Endometrium (tissue), 2 donors: ENCODE data around the gene TRAPPC5.

ENCODE experiments used
- FAIRE-seq: peaks from 2 replicates; lab custom pipeline; 2012; peaks lifted over from hg19 to GRCh38; lab: Jason Lieb, UNC
- donor health status: control.
- donor health status: control.

Gene TRAPPC5

DNA sequence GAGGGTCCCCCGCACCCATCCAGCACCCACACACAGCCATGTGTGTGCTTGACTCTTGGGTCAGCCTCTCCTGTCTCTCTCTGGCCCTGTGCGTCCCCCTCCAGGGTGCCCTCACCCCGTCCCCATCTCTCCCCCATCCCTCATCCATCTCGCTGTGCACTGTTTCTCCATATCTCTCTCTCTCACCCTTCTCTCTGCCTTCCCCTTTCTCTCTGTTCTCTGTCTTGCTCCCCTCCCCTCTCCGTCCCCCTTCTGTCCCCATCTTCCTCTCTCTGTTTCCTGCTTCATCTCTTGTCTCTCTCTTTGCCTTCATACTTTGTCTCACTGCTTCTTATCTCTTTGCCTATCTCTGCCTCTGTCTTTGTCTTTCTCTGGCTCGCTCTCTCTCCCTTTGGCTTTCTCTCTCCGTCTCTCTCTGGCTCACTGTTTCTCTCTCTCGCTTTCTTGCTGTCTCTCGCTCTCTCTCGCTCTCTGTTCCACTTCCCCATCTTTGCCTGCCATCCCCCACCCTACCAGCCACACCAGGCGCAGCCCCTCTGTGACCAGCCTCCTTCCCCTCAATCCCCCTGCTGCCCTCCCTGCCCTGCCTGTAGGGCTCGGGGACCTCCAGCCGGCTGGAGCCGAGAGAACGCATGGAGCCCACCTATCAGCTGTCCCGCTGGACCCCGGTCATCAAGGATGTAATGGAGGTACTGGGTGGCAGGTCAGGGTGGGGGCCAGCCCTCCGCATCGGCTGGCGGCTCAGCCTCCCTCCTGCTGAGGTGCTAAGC, 34.8 kb upstream of the TRAPPC5 start:
- FAIRE-seq = no peak

DNA sequence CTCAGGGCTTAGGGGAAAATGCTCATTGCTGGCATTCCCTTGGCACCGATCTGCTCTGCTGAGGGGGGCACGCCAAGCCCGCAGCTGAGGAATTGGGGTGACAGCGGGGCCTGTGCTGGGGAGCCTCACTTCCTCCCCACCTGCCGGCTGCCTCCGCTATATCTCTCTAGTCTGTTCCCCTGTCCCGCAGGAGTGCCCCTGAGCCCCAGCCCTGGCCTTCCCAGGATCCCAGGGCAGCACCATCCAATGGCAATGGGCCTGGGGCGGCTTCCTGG, 34.3 kb upstream of the TRAPPC5 start:
- no peak for FAIRE-seq

DNA sequence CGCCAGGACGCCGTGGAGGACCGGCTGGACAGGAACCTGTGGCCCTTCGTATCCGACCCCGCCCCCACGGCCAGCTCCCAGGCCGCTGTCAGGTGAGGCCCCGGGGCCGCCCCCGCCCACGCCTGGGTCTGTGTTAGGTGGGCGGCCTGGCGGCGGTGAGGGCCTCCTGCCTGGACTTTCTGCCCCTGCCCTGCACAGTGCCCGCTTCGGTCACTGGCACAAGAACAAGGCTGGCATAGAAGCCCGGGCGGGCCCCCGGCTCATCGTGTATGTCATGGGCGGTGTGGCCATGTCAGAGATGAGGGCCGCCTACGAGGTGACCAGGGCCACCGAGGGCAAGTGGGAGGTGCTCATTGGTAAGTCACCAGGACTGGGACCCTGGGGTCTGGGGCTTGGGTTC, 33.5 kb upstream of the TRAPPC5 start:
- FAIRE-seq = no peak

DNA sequence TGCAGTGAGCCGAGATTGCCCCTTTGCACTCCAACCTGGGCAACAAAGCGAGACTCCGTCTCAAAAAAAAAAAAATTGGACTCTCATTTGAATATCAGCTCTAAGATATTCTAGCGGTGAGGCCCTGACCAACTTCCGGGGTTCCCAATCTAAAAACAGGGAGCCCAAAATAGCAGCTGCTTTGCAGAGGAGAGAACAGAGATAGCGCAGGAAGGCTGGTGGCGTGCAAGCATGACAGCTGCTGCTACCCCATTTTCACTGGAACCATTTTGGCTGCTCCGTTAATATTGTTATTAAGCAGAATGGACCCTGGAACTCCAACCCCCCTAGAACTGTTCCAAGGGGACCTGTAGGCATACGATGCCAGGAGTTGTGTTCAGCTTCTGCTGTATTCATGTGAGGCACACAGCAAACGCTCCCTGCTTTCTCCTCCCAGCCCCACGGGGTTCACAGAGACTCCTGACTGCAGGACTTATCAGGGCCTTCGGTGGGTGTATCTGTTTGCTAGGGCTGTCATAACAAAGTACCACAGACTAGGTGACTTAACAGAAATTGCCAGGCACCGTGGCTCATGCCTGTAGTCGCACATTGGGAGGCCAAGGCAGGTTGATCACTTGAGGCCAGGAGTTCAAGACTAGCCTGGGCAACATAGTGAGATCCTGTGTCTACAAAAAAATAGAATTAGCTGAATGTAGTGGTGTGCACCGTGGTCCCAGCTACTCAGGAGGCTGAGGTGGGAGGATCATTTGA, 32.2 kb upstream of the TRAPPC5 start:
- FAIRE-seq = no peak

DNA sequence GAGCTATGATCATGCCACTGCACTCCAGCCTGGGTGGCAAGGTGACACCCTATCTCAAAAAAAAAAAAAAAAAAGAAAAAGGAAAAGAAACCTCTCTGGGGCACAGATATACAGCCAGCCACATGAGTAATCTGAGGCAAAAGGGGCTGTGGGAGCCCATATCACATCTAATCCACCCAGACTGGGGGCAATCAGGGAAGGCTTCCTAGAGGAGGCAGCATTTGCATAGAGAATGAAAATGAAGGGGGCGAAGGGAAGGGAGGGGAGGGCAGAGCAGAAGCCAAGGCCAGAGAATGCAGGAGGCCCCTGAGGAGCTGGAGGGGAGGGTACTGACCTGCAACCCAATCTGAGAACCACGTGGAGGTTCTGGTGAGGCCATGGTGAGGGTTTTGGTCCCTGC, 30.5 kb upstream of the TRAPPC5 start:
- FAIRE-seq = no peak

DNA sequence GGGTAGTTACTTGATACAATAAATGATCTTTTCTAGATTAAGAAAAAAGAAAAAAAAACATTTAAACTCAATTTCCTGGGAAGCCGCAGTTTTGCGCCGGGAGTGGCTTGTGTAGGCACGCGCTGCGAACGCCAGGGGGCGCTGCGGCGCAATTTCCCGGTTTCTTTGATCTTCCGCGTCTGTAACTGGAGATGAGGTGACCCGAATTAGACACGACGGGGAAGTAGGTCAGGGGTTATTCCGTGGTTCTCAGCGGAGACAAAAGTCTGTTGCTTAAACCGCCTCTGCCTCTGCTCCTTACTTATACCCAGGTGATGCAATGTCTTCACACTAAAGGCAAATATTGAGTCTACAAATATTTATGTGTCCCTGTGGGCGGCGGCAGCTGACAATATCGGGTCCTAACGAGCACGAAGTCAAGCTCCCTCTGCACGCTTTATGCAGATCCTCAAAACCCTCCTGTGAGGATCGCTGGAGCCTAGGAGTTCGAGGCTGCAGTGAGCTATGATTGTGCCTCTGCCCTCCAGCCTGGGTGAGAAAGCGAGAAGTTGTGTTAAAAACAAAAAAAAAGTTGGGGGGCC, 28.5 kb upstream of the TRAPPC5 start:
- FAIRE-seq = peak; percentile 86

DNA sequence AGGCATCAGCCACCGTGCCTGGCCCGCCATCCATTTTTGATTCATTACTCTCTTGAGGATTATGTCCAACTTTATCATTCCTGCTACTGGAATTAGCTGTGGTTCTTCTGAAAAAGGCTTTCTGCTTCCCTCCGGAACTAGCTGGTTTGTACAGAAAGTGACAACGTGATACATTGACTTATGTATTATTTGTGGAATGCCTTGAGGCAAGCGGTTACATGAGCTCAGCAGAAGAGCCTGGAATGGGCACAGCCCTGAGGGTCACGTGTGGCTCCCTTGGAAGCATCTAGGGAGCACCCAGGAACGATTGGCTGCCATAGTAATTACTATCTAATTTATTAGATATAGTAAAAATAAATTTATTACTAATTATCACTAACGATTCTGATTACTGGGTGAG, 26.2 kb upstream of the TRAPPC5 start:
- FAIRE-seq = no peak

DNA sequence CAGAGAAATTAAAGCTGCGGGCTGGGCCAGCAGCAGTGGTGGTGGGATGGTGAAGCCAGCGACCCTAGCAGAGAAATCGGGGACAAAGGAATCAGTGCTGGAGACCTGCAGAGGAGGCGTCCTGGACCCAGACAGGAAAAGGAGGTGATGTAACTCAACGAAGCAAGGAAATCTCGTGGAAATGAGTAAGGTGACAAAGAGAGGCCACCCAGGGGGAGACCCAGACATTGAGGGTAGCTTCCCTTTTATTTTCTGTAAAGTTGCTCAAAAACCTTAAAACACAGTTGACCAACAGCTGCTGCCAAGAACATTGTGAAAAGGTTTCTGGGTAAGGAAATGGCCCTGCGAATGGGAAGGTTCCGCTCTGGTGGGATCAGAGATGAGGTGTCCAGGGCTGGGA, 25.1 kb upstream of the TRAPPC5 start:
- FAIRE-seq = no peak

DNA sequence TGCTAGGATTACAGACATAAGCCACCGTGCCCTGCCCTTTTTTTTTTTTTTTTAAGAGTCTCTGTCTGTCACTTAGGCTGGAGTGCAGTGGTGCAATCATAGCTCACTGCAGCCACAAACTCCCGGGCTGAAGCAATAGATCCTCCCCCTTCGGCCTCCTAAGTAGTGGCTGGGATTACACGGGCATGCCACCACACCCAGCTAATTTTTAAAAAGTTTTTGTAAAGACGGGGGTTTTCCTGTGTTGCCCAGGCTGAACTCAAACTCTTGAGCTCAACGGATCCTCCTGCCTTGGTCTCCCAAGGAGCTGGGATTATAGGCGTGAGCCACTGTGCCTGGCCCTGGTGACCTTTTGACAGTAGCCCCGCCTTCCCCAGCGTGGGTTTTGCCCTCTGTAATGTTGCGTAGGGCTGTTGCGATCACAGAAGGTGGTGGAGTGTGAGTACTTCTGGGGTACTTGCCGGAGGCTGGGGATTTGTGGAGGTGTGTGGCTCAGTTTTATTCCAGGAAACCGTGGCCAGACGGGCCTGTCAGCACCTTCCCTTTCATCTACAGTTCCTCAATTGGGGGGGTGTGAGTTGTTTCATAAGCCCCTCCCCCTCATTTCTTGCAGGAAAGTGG, 23.4 kb upstream of the TRAPPC5 start:
- FAIRE-seq = no peak

DNA sequence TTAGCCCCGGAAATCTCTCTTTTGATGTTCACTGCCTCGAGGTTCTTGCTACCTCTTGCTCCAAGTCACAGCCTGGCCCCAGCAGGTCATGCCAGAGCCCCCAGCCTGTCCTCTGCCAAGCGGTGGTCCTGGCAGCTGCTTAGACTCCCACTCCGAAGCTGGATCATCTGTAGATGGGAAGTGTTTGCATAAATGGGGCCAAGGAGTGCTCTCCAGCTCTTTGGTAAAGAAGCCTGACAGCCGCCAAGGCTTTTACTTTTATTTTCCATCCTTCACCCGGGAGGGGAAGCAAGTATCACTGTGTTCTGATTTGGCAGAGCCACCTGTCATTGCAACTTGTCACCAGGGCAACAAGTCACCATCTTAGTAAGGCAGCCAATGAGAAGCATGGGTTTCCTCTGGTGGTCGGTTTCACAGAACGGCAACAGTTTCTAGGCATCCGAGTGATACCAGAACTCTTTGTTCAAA, 22.4 kb upstream of the TRAPPC5 start:
- no peak for FAIRE-seq

DNA sequence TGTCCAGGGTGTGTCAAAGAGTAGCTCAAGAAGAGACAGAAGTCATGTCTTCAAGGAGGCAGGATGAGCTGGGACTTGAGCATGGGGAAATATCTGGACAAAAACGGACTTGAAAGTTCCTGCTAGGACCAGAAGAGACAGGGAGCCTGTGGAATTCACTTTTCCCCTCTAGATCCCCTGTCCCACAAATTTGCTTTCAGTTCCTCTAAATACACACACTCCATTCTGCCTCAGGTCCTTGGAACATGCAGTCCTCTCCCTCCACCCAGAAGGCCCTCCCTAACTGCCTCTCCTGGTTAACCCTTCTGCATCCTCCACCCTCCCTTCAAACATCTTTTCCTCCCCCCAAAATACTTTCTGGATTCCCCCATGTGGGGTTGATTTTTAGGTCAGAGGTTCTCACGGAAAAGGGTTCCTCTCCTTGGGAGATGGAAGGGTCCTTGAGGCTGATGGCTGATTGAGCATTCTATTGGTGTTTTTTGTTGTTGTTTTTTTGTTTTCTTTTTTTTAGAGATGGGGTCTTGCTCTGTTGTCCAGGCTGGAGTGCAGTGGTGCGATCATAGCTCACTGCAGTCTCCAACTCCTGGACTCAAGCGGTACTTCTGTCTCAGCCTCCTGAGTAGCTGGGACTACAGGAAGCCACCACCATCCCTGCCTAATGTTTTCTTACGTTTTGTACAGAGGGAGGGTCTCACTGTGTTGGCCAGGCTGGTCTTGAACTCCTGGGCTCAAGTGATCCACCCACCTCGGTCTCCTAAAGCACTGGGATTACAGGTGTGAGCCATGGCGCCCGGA, 18.7 kb upstream of the TRAPPC5 start:
- no peak for FAIRE-seq

DNA sequence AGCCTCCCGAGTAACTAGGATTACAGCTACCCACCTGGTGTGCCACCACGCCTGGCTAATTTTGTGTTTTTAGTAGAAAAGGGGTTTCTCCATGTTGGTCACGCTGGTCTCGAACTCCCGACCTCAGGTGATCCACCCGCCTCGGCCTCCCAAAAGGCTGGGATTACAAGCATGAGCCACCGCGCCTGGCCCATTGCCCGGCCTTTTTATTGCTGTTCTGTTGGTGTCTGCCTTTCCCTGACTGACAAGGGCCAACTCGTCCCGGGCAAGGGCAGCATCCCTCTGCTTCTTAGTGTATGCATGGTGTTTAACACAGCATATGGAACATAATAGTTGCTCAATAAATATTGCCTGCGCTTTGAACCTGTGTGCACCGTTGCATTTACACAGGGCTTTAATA, 18.0 kb upstream of the TRAPPC5 start:
- FAIRE-seq = no peak

DNA sequence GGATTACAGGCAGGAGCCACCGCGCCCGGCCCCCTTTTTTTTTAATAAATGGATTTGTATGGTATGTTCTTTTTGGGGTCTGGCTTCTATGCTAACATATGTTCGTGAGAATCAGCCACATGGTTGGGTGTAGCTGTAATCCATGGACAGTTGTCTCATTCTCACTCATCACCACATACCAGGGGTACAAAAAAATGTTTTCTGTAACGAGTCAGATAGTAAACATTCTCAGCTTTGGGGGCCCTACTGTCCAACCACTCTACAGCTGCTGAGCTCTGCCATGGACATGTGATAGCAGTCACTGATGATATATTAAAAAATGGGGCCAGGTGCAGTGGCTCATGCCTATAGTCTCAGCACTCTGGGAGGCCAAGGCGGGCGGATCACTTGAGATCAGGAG, 16.9 kb upstream of the TRAPPC5 start:
- FAIRE-seq = no peak

DNA sequence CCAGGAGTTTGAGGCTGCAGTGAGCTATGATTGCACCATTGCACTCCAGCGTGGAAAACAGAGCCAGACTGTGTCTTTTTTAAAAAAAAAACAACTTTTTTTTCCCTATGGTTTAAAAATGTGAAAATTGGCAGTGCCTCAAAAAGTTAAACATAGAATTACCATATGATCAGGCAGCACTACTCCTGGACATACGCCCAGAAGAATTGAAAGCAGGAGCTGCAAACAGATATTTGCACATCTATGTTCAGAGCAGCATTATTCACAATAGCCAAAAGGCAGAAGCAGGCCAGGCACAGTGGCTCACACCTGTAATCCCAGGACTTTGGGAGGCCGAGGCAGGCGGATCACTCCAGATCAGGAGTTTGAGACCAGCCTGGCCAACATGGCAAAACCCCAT, 15.6 kb upstream of the TRAPPC5 start:
- no peak for FAIRE-seq

DNA sequence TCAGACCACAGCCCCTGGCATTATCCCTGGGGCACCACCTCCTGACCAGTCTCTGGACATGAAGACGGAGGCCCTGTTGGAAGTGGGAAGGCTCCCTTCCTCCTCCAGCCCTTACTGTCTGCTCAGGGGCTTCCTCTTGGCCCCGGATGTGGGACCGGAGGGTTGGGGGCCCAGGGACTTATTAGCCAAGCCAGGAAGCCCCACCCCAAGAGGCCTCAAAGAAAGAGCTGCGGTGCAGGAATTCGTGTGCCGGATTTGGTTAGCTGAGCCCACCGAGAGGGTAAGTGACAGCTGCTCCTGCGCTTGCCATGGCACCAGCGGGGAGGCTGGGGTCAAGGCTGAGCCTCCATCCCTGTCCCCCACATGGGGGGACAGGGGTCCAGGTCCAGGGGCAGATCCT, 11.8 kb upstream of the TRAPPC5 start, which contains the start of gene RETN:
Gene RETN, plus strand, starts transcription at position 208 of the 400 bp plus-strand sequence. CDS start 278 bp downstream, outside the sequence.
- no peak for FAIRE-seq

DNA sequence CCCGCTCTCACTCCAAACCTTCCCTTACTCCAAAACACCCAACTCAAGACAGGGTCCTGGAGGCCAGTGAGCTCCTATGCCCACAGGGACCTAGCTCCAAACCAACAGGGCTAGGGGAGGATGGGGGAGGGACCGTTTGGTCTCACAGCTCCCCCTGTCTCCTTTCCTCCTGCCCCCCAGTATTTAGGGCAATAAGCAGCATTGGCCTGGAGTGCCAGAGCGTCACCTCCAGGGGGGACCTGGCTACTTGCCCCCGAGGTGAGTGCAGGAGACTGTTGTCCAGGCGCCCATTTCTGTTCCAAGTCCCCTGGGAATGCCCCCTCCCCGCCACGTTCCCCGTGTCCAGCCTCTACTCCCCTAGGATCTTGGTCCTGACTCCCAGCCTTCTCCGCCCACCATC, 11.0 kb upstream of the TRAPPC5 start:
- FAIRE-seq = no peak

DNA sequence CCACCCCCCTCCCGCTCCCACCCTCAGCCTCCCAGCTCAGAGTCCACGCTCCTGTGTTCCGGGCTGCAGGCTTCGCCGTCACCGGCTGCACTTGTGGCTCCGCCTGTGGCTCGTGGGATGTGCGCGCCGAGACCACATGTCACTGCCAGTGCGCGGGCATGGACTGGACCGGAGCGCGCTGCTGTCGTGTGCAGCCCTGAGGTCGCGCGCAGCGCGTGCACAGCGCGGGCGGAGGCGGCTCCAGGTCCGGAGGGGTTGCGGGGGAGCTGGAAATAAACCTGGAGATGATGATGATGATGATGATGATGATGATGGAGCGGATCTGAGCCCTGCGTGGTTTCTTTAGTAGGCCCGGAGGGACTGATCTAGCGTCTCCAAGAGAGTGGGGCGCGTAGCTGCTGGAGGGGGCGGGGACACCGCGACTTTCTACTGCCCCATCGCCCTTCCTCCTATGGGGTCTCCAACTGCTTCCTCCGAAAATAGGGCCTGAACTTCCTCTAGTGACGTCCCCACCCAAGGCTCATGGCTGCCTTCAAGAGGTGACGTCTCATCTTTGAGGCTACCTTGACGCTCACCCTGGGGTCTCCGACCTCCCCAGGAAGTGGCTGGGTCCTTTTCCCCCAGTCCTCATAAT, 10.4 kb upstream of the TRAPPC5 start:
- FAIRE-seq = no peak

DNA sequence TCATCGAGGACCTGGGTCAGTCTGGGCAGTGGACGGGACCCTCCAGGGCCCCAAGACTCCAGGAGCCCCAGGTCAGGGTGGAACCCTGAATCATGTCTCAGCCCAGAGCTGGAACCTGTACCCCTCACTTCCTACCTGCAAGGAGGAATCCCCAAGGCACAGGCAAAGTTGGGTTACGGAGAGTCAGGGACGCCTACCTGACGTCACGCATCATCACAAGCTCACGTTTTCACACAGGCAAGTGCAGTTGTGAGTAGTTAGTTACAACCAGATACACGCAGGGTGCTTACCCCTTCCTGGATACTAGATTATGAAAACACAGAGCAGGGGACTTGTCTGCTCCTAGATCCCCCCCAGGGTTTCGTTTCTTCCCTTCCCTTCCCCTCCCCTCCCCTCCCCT, 9.8 kb upstream of the TRAPPC5 start:
- FAIRE-seq = no peak

DNA sequence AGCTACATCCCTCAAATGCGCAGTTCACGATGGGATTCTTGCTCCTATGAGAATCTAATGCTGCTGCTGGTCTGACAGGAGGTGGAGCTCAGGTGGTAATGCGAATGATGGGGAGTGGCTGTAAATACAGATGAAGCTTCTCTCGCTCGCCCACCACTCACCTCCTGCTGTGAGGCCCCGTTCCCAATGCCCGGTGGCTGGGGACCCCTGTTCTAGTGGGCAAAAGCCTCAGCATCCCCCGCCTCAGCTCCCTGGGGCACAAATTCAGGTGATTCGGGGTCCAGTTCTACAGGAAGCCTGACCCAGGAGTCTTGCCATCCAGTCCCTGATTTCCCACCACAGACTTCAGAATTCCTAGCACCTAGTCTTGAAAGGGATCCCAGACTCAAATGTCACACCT, 8.1 kb upstream of the TRAPPC5 start:
- FAIRE-seq = no peak

DNA sequence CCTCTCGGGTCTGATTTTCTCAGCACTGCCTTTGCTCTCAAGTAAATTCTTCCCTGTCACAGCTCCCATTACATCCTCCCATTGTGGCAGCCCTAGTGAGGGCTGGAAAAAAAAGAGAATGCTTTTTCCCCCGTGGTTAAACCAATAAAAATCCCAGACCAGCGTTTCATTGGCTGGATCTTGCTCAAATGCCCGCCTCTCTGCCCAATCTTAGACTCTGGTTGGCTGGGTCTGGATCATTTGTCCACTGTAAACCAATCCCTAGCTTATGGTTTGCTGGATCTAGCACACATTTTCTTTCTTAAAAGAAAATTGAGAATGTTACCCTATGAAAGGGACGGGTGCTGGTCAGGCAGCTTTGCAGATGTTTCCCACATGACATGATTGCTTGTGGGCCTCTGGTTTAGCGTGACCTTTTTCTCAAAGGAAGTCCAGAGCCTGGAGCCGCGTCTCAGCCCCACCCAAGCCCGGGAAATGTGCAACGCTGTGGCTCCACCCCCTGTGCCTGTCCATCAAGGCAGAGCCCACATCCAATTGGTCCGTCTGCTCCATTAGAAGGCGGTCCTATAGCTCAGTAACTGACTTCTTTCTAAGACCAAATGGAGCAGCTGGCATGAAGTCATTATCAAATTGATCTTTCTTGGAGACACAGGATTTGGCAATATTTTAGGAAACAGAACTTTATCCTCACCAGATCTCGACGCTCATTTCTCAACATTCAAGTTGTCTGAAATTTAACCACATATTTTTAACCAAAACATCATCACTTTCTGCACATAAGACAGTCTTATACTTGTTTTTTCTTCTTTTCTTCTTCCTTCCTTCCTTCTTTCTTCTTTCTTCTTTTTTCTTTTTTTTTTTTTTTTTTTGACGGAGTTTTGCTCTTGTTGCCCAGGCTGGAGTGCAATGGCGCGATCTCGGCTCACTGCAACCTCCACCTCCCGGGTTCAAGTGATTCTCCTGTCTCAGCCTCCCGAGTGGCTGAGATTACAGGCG, 6.3 kb upstream of the TRAPPC5 start:
- no peak for FAIRE-seq
